Keratinocyte (primary cell): ENCODE data around the gene EEPD1. TPM values are rescaled to one million over a fixed set of nuclear protein-coding genes. Genes with fewer than 3 reads are reported as not detected.

Experiments used
- DNase-seq: peaks from one replicate; pipeline ENCODE4 v3.0.0-alpha.2; 2011; ENCODE audit warnings: low read depth, missing footprints, low spot score
- FAIRE-seq: peaks from 2 replicates; lab custom pipeline; 2011; peaks lifted over from hg19 to GRCh38; lab: Jason Lieb, UNC
- H2AFZ ChIP-seq: 2 replicates; pipeline ENCODE4 v1.6.0; 2012; ENCODE audit warnings: low read length, control low read depth, inconsistent platforms; ENCODE audit not compliant: control insufficient read depth
- H3K27ac ChIP-seq: 2 replicates; pipeline ENCODE4 v1.5.1; 2011; ENCODE audit warnings: low read length; ENCODE audit not compliant: control insufficient read depth, insufficient read depth
- H3K27me3 ChIP-seq: 3 replicates; pipeline ENCODE4 v1.6.0; 2011; ENCODE audit warnings: low read length; ENCODE audit not compliant: control insufficient read depth, insufficient read depth; ENCODE audit errors: extremely low read depth
- H3K36me3 ChIP-seq, 2 experiments: 2 replicates in 1 of 2; 3 replicates in 1 of 2; pipeline ENCODE4 v1.5.1; 2011; ENCODE audit warnings: low read length in 2 of 2, mild to moderate bottlenecking in 1 of 2; ENCODE audit not compliant: control insufficient read depth in 2 of 2, insufficient read depth in 2 of 2; ENCODE audit errors: extremely low read depth in 1 of 2
- H3K4me1 ChIP-seq: 3 replicates; pipeline ENCODE4 v1.5.1; 2011; ENCODE audit warnings: low read length; ENCODE audit not compliant: control insufficient read depth, insufficient read depth; ENCODE audit errors: extremely low read depth
- H3K4me2 ChIP-seq: 3 replicates; pipeline ENCODE4 v1.6.0; 2011; ENCODE audit warnings: low read depth, low read length; ENCODE audit not compliant: control insufficient read depth, insufficient read depth; ENCODE audit errors: extremely low read depth
- H3K4me3 ChIP-seq, 3 experiments: fragments of 200-600 bp in 1 of 3; sonication (generic) in 1 of 3; 2 replicates in 2 of 3; 3 replicates in 1 of 3; pipeline ENCODE4 v1.5.1; 2011 to 2016; ENCODE audit warnings: low read length in 3 of 3, mild to moderate bottlenecking in 3 of 3, control low read depth in 2 of 3, inconsistent platforms in 1 of 3, low read depth in 1 of 3, mixed read lengths in 1 of 3, mixed run types in 1 of 3, moderate library complexity in 1 of 3; ENCODE audit not compliant: control insufficient read depth in 2 of 3, insufficient read depth in 2 of 3; ENCODE audit errors: extremely low read depth in 1 of 3
- H3K79me2 ChIP-seq: 2 replicates; pipeline ENCODE4 v1.6.0; 2012; ENCODE audit warnings: low read length; ENCODE audit not compliant: control insufficient read depth, insufficient read depth
- H3K9ac ChIP-seq: 3 replicates; pipeline ENCODE4 v1.6.0; 2011; ENCODE audit warnings: low read length; ENCODE audit not compliant: control insufficient read depth, insufficient read depth; ENCODE audit errors: extremely low read depth
- H3K9me1 ChIP-seq: 3 replicates; pipeline ENCODE4 v1.6.0; 2011; ENCODE audit warnings: low read length; ENCODE audit not compliant: control insufficient read depth, insufficient read depth; ENCODE audit errors: extremely low read depth
- H3K9me3 ChIP-seq: 2 replicates; pipeline ENCODE4 v1.5.1; 2012; ENCODE audit warnings: low read depth, low read length; ENCODE audit not compliant: control insufficient read depth
- H4K20me1 ChIP-seq: 3 replicates; pipeline ENCODE4 v1.6.0; 2011; ENCODE audit warnings: low read length; ENCODE audit not compliant: control insufficient read depth, insufficient read depth; ENCODE audit errors: extremely low read depth
- EZH2 ChIP-seq: IDR thresholded peaks from one replicate; pipeline ENCODE4 v1.6.1; 2012; ENCODE audit warnings: inconsistent platforms, mild to moderate bottlenecking, low read length, moderate library complexity
- dilution Hi-C: fragments of 300-500 bp; cut with MboI; formaldehyde crosslinking; loops from one replicate; pipeline ENCODE4 v1.7.0; 2020; ENCODE audit warnings: low sequenced_read_pairs; ENCODE audit not compliant: extremely low pct_ligation_motif_present
- polyA plus RNA-seq, 5 experiments: library from polyadenylated mRNA; depleted of rRNA in 3 of 5; stranded (reverse) in 3 of 5; stranded (forward) in 1 of 5; unstranded in 1 of 5; fragments of >200 nt; gene quantifications; 1 replicate in 1 of 5; 2 replicates in 3 of 5; 3 replicates in 1 of 5; pipeline versions ENCODE4 v1.2.1 to v1.2.3, GENCODE V29; 2011 to 2012; ENCODE audit warnings: missing spikeins in 2 of 5, low read depth in 1 of 5, low replicate concordance in 1 of 5
- TF ChIP-seq, protein P1 (sequence below), 3 experiments: IDR thresholded peaks in 1 of 3; conservative IDR thresholded peaks in 1 of 3; optimal IDR thresholded peaks in 1 of 3; 2 replicates in 2 of 3; 3 replicates in 1 of 3; pipeline versions ENCODE3 to v1.5.1; 2011; ENCODE audit warnings: low read length in 3 of 3, mild to moderate bottlenecking in 3 of 3, moderate library complexity in 2 of 3, control low read depth in 1 of 3, inconsistent platforms in 1 of 3; ENCODE audit not compliant: insufficient read depth in 2 of 3; ENCODE audit errors: extremely low read depth in 1 of 3

EEPD1 gene
- polyA plus RNA-seq, 1 donor (not counting 4 experiments of a cell fraction or from before 2014, with no cell fraction given), result 1.2 TPM

GRCh38 chr7:36279926-36280315 is 126.9 kb downstream of the EEPD1 start:
- dilution Hi-C loops, result no loop called here
- Histone ChIP-seq H2AFZ (no peak overlapping the region), H3K9ac (no peak overlapping the region), H3K27ac (no peak overlapping the region), H3K9me1 (no peaks in the 10 kb centered on the region), H3K36me3 (no peaks in the 10 kb centered on the region), H3K4me2 (no peak overlapping the region), H3K27me3 (peaks cover 4% of the 10 kb centered on the region), H3K79me2 (no peaks in the 10 kb centered on the region), H3K4me3 (no peak overlapping the region), H4K20me1 (no peaks in the 10 kb centered on the region), H3K9me3 (no peaks in the 10 kb centered on the region), H3K4me1 (peaks cover 5% of the 10 kb centered on the region)
- DNase-seq (no peak), FAIRE-seq (no peak)
- TF ChIP-seq, protein P1, sequence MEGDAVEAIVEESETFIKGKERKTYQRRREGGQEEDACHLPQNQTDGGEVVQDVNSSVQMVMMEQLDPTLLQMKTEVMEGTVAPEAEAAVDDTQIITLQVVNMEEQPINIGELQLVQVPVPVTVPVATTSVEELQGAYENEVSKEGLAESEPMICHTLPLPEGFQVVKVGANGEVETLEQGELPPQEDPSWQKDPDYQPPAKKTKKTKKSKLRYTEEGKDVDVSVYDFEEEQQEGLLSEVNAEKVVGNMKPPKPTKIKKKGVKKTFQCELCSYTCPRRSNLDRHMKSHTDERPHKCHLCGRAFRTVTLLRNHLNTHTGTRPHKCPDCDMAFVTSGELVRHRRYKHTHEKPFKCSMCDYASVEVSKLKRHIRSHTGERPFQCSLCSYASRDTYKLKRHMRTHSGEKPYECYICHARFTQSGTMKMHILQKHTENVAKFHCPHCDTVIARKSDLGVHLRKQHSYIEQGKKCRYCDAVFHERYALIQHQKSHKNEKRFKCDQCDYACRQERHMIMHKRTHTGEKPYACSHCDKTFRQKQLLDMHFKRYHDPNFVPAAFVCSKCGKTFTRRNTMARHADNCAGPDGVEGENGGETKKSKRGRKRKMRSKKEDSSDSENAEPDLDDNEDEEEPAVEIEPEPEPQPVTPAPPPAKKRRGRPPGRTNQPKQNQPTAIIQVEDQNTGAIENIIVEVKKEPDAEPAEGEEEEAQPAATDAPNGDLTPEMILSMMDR (optimal IDR thresholded peaks at IDR 0.05 in 1 of 3, IDR thresholded peaks at IDR 0.05 in 1 of 3, conservative IDR thresholded peaks at IDR 0.05 in 1 of 3; ENCODE audit: extremely low read depth in 1 of 3, insufficient read depth in 2 of 3, low read length in 3 of 3), result no peak
- no peak for TF ChIP-seq EZH2

GRCh38 chr7:36280840-36281812 is 128.1 kb downstream of the EEPD1 start:
- DNase-seq (no peak), FAIRE-seq (peak; percentile 73)
- H3K27me3 ChIP-seq, result peaks cover 4% of the 10 kb centered on the region
- peak overlapping the region; percentile 66 for H2AFZ ChIP-seq
- H3K9ac ChIP-seq, result peak overlapping the region; percentile 40
- H3K79me2 ChIP-seq, result no peaks in the 10 kb centered on the region
- H3K4me3 ChIP-seq, result no peak overlapping the region
- no peak overlapping the region for H3K27ac ChIP-seq
- peaks cover 5% of the 10 kb centered on the region for H3K4me1 ChIP-seq
- TF ChIP-seq, protein P1 (optimal IDR thresholded peaks at IDR 0.05 in 1 of 3, IDR thresholded peaks at IDR 0.05 in 1 of 3, conservative IDR thresholded peaks at IDR 0.05 in 1 of 3; ENCODE audit: extremely low read depth in 1 of 3, insufficient read depth in 2 of 3, low read length in 3 of 3), result no peak
- TF ChIP-seq EZH2, result no peak
- no peaks in the 10 kb centered on the region for H3K9me3 ChIP-seq
- H4K20me1 ChIP-seq, result no peaks in the 10 kb centered on the region
- dilution Hi-C loops, result no loop called here
- no peaks in the 10 kb centered on the region for H3K36me3 ChIP-seq
- peak overlapping the region; percentile 72 for H3K4me2 ChIP-seq
- no peaks in the 10 kb centered on the region for H3K9me1 ChIP-seq
